K562 (cell line): ENCODE results near the gene C18orf32. TPM values are rescaled to one million over a fixed set of nuclear protein-coding genes. Genes with fewer than 3 reads are reported as not detected.
A peak's percentile ranks its signal among the peaks of the same experiment; 100 is the strongest.

Source experiments
- ARHGAP35 ChIP-seq: fragments of 450-650 bp; IDR thresholded peaks from 2 replicates; pipeline ENCODE4 v1.6.1; 2018; ENCODE audit not compliant: partially characterized antibody
- ELF4 ChIP-seq: fragments of 450-650 bp; formaldehyde crosslinking; IDR thresholded peaks from 2 replicates; pipeline ENCODE4 v1.4.0; 2022; ENCODE audit warnings: missing genetic modification characterization
- MAFG ChIP-seq: fragments of 450-650 bp; conservative IDR thresholded peaks from 2 replicates; pipeline ENCODE4 v1.6.1; 2016; ENCODE audit warnings: missing genetic modification characterization, missing compliant biosample characterization
- PKNOX1 ChIP-seq: fragments of 450-650 bp; IDR thresholded peaks from 2 replicates; pipeline ENCODE4 v1.6.1; 2016
- POU5F1 ChIP-seq: fragments of 150-350 bp; IDR thresholded peaks from 2 replicates; pipeline ENCODE4 v1.6.1; 2014; ENCODE audit warnings: borderline replicate concordance, low read length, low read depth, mild to moderate bottlenecking; ENCODE audit not compliant: partially characterized antibody
- RBM17 ChIP-seq: fragments of 200-400 bp; formaldehyde crosslinking; IDR thresholded peaks from 2 replicates; pipeline ENCODE4 v1.6.1; 2017; ENCODE audit warnings: low read depth, mild to moderate bottlenecking, low read length, borderline replicate concordance
- SIX5 ChIP-seq, 2 experiments: IDR thresholded peaks; 2 replicates each; pipeline ENCODE4 v1.6.1; 2011; ENCODE audit warnings: low read length in 2 of 2, borderline replicate concordance in 1 of 2, low read depth in 1 of 2, mild to moderate bottlenecking in 1 of 2, moderate library complexity in 1 of 2; ENCODE audit not compliant: insufficient read depth in 1 of 2
- SLC30A9 ChIP-seq: fragments of 250-450 bp; sonication (Bioruptor Pico); IDR thresholded peaks from 2 replicates; pipeline ENCODE4 v1.8.0; 2022; ENCODE audit warnings: mild to moderate bottlenecking, moderate library complexity
- SMARCA4 ChIP-seq: fragments of 450-650 bp; IDR thresholded peaks from 2 replicates; pipeline ENCODE4 v1.6.1; 2016
- SOX6 ChIP-seq: fragments of 450-650 bp; IDR thresholded peaks from 2 replicates; pipeline ENCODE4 v1.6.1; 2014; ENCODE audit warnings: mild to moderate bottlenecking
- TGIF2 ChIP-seq: sonication (generic); formaldehyde crosslinking; IDR thresholded peaks from 2 replicates; pipeline ENCODE4 v1.8.1; 2022; ENCODE audit warnings: mild to moderate bottlenecking, missing genetic modification reagents, moderate library complexity
- XRCC3 ChIP-seq: fragments of 450-650 bp; IDR thresholded peaks from 2 replicates; pipeline ENCODE4 v1.6.1; 2017; ENCODE audit warnings: mild to moderate bottlenecking, moderate library complexity
- ZMIZ1 ChIP-seq, 2 experiments: fragments of 150-350 bp in 1 of 2; IDR thresholded peaks; 2 replicates each; pipeline ENCODE4 v1.6.1; 2012 to 2016; ENCODE audit warnings: low read depth in 2 of 2, low read length in 2 of 2, mild to moderate bottlenecking in 1 of 2, moderate library complexity in 1 of 2
- ZNF263 ChIP-seq: sonication (generic); formaldehyde crosslinking; IDR thresholded peaks from 2 replicates; pipeline ENCODE4 v1.8.0; 2022; ENCODE audit warnings: mild to moderate bottlenecking, missing genetic modification reagents, borderline replicate concordance
- ZNF347 ChIP-seq: fragments of 450-650 bp; formaldehyde crosslinking; IDR thresholded peaks from 2 replicates; pipeline ENCODE4 v1.4.0; 2020; ENCODE audit warnings: low read depth, mild to moderate bottlenecking, moderate library complexity
- polyA plus RNA-seq, 8 experiments: library from polyadenylated mRNA; depleted of rRNA in 4 of 8; stranded (reverse) in 5 of 8; unstranded in 3 of 8; fragments of >200 nt; fragmentation: Nextera tagmentation in 2 of 8; fragmentation: Illumina TruSeq in 1 of 8; extraction: Ambion mirVana in 2 of 8; extraction: Trizol in 1 of 8; gene quantifications; 2 replicates each; pipeline versions ENCODE4 v1.2.1 to v1.2.3, GENCODE V29; 2011 to 2014; ENCODE audit warnings: inconsistent platforms in 1 of 8, missing spikeins in 1 of 8
- total RNA-seq, 7 experiments: library from RNA; depleted of rRNA in 6 of 7; stranded (reverse); fragments of >200 nt in 6 of 7; fragmentation: Illumina TruSeq in 2 of 7; extraction: Trizol in 2 of 7; gene quantifications; 2 replicates each; pipeline versions ENCODE4 v1.2.1 to v1.2.3, GENCODE V29; 2011 to 2021; ENCODE audit warnings: low replicate concordance in 1 of 7
- TF ChIP-seq, protein P1 (sequence below): fragments of 150-350 bp; conservative IDR thresholded peaks from 2 replicates; pipeline ENCODE4 v1.6.1; 2014; ENCODE audit warnings: low read length
- TF ChIP-seq, protein P2 (sequence below), 2 experiments: IDR thresholded peaks; 2 replicates each; pipeline ENCODE4 v1.6.1; 2012; ENCODE audit warnings: improper control_type of control experiment in 2 of 2, low read depth in 2 of 2, low read length in 2 of 2, borderline replicate concordance in 1 of 2
- TF ChIP-seq, protein P3 (sequence below): fragments of 200-800 bp; sonication (Bioruptor generic); IDR thresholded peaks from 2 replicates; pipeline ENCODE4 v1.6.1; 2017; ENCODE audit warnings: missing genetic modification characterization, missing compliant biosample characterization

Gene C18orf32
- total and polyA plus RNA-seq, 9 of the 15 experiments (the other 6 are each of a cell fraction or from before 2014, with no cell fraction given) = 8.5 to 35.0 (median 20.4) TPM

GRCh38 chr18:49524349-49524748, 37.3 kb upstream of the C18orf32 start (continued):
- TF ChIP-seq SLC30A9 (CRISPR knock-in tag) = no peak
- no peak for TF ChIP-seq PKNOX1
- TF ChIP-seq RBM17 = no peak
- no peak for TF ChIP-seq XRCC3
- TF ChIP-seq, protein P1, sequence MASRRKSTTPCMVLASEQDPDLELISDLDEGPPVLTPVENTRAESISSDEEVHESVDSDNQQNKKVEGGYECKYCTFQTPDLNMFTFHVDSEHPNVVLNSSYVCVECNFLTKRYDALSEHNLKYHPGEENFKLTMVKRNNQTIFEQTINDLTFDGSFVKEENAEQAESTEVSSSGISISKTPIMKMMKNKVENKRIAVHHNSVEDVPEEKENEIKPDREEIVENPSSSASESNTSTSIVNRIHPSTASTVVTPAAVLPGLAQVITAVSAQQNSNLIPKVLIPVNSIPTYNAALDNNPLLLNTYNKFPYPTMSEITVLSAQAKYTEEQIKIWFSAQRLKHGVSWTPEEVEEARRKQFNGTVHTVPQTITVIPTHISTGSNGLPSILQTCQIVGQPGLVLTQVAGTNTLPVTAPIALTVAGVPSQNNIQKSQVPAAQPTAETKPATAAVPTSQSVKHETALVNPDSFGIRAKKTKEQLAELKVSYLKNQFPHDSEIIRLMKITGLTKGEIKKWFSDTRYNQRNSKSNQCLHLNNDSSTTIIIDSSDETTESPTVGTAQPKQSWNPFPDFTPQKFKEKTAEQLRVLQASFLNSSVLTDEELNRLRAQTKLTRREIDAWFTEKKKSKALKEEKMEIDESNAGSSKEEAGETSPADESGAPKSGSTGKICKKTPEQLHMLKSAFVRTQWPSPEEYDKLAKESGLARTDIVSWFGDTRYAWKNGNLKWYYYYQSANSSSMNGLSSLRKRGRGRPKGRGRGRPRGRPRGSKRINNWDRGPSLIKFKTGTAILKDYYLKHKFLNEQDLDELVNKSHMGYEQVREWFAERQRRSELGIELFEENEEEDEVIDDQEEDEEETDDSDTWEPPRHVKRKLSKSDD = no peak
- no peak for TF ChIP-seq ZNF263 (CRISPR knock-in tag)
- TF ChIP-seq MAFG (tag) = no peak
- peak; percentile 94 for TF ChIP-seq SOX6
- TF ChIP-seq, protein P2, sequence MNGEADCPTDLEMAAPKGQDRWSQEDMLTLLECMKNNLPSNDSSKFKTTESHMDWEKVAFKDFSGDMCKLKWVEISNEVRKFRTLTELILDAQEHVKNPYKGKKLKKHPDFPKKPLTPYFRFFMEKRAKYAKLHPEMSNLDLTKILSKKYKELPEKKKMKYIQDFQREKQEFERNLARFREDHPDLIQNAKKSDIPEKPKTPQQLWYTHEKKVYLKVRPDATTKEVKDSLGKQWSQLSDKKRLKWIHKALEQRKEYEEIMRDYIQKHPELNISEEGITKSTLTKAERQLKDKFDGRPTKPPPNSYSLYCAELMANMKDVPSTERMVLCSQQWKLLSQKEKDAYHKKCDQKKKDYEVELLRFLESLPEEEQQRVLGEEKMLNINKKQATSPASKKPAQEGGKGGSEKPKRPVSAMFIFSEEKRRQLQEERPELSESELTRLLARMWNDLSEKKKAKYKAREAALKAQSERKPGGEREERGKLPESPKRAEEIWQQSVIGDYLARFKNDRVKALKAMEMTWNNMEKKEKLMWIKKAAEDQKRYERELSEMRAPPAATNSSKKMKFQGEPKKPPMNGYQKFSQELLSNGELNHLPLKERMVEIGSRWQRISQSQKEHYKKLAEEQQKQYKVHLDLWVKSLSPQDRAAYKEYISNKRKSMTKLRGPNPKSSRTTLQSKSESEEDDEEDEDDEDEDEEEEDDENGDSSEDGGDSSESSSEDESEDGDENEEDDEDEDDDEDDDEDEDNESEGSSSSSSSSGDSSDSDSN (IDR thresholded peaks at IDR 0.05; ENCODE audit: borderline replicate concordance in 1 of 2, low read depth in 2 of 2, low read length in 2 of 2) = no peak
- TF ChIP-seq ZNF347 (CRISPR knock-in tag) = no peak
- no peak for TF ChIP-seq POU5F1
- TF ChIP-seq SIX5 (IDR thresholded peaks at IDR 0.05; ENCODE audit: borderline replicate concordance in 1 of 2, insufficient read depth in 1 of 2, low read depth in 1 of 2, low read length in 2 of 2) = no peak
- TF ChIP-seq, protein P3, sequence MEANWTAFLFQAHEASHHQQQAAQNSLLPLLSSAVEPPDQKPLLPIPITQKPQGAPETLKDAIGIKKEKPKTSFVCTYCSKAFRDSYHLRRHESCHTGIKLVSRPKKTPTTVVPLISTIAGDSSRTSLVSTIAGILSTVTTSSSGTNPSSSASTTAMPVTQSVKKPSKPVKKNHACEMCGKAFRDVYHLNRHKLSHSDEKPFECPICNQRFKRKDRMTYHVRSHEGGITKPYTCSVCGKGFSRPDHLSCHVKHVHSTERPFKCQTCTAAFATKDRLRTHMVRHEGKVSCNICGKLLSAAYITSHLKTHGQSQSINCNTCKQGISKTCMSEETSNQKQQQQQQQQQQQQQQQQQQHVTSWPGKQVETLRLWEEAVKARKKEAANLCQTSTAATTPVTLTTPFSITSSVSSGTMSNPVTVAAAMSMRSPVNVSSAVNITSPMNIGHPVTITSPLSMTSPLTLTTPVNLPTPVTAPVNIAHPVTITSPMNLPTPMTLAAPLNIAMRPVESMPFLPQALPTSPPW (CRISPR knock-in tag) = peak; percentile 51
- TF ChIP-seq ZMIZ1 (IDR thresholded peaks at IDR 0.05; ENCODE audit: low read depth in 2 of 2, low read length in 2 of 2) = no peak
- TF ChIP-seq TGIF2 (CRISPR knock-in tag) = no peak
- no peak for TF ChIP-seq ELF4 (CRISPR knock-in tag)
- no peak for TF ChIP-seq SMARCA4
- TF ChIP-seq ARHGAP35 = no peak
